ENCODE results near the gene FBLN5. TPM values are rescaled to one million over a fixed set of nuclear protein-coding genes. Genes with fewer than 3 reads are reported as not detected.

Gene FBLN5
- total RNA-seq, 1 experiment from 2014 or later = 1.0 TPM

DNA sequence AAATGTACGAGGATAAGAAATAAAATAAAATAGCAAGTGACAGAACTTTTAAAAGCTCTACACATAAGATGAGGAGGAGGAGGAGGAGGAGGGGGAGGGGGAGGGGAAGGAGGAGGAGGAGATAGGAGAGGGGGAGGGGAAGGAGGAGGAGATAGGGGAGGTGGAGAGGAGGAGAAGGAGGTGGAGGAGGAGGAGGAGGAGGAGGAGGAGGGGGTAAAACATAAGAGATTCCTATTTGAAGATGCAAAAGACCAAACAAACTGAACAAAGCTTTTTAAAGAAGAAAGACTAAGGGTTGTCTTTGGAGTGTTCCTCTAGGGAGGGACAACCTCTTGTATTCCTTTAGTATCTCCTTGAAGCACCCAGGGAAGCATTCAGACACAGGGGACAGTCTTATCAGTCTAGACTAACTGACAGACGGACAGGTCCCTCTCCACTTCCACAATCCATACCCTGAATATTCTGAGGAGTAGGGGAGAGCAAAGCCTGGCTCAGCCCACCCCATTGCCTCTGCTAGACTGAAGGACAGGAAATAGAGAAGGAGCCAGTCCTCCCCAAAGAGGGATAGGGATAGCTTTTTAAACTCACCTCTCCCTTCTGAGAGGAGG lies 93.1 kb downstream of the FBLN5 start:
- Histone ChIP-seq H2BK120ac (ENCODE audit: low read depth, low read length, poor library complexity, severe bottlenecking) (no peak overlapping the region), H3K4me2 (ENCODE audit: insufficient read depth, insufficient read length, low read length) (no peak overlapping the region), H3K23ac (ENCODE audit: insufficient read length, low read depth, low read length) (no peak overlapping the region), H3K56ac (ENCODE audit: insufficient read length, low read depth, low read length) (no peak overlapping the region), H3K27ac (ENCODE audit: insufficient read length, low read depth, low read length) (no peak overlapping the region), H4K8ac (replicated peaks; ENCODE audit: insufficient read length, low read depth, low read length) (no peak overlapping the region), H4K20me1 (ENCODE audit: control insufficient read depth, insufficient read depth, insufficient read length) (no peaks in the 10 kb centered on the region), H4K5ac (ENCODE audit: insufficient read length, low read depth, low read length) (no peak overlapping the region), H2BK20ac (ENCODE audit: low read depth, low read length, poor library complexity, severe bottlenecking) (no peak overlapping the region), H2AK5ac (ENCODE audit: insufficient read length, low read length) (no peak overlapping the region), H3K4ac (ENCODE audit: low read depth, low read length) (no peak overlapping the region), H2BK15ac (ENCODE audit: low read depth, low read length) (no peak overlapping the region), H3K9ac (ENCODE audit: extremely low read depth, insufficient read length, low read length) (no peak overlapping the region), H3T11ph (ENCODE audit: low read length) (no peak overlapping the region), H4K91ac (ENCODE audit: insufficient read length, low read depth, low read length) (no peak overlapping the region), H3K14ac (ENCODE audit: insufficient read depth, low read length) (no peak overlapping the region), H3K9me3 (ENCODE audit: control insufficient read depth, low read depth, low read length) (no peaks in the 10 kb centered on the region), H3K23me2 (ENCODE audit: insufficient read length, low read depth, low read length, poor library complexity, severe bottlenecking) (no peaks in the 10 kb centered on the region), H3K27me3 (ENCODE audit: insufficient read depth, low read length) (no peaks in the 10 kb centered on the region), H3K79me1 (ENCODE audit: insufficient read depth, low read depth, low read length, poor library complexity, severe bottlenecking) (no peaks in the 10 kb centered on the region), H3K79me2 (ENCODE audit: insufficient read depth, low read length) (no peaks in the 10 kb centered on the region), H2AFZ (ENCODE audit: low read length) (no peak overlapping the region), H3K18ac (ENCODE audit: insufficient read length, low read depth, low read length) (no peak overlapping the region), H2BK12ac (ENCODE audit: insufficient read length, low read depth, low read length) (no peak overlapping the region), H2BK5ac (ENCODE audit: insufficient read length, low read length) (no peak overlapping the region), H3K4me1 (ENCODE audit: insufficient read depth, low read length) (peaks cover 3% of the 10 kb centered on the region; the same call in 1 of the 2 replicates)
- DNase-seq = no peak
- peaks cover 4% of the 10 kb centered on the region for H3K27me3 Mint-ChIP-seq (ENCODE audit: low read depth)
- no peak overlapping the region; a peak in 1 of 7 replicates for H3K27ac Mint-ChIP-seq
- peaks cover 0 to 2% of the 10 kb centered on the region in 2 experiments; a peak in 1 of 5 replicates for H3K9me3 Mint-ChIP-seq
- H3K4me1 Mint-ChIP-seq = peaks cover 16 to 27% of the 10 kb centered on the region in 2 experiments
- TF ChIP-seq, protein P1, sequence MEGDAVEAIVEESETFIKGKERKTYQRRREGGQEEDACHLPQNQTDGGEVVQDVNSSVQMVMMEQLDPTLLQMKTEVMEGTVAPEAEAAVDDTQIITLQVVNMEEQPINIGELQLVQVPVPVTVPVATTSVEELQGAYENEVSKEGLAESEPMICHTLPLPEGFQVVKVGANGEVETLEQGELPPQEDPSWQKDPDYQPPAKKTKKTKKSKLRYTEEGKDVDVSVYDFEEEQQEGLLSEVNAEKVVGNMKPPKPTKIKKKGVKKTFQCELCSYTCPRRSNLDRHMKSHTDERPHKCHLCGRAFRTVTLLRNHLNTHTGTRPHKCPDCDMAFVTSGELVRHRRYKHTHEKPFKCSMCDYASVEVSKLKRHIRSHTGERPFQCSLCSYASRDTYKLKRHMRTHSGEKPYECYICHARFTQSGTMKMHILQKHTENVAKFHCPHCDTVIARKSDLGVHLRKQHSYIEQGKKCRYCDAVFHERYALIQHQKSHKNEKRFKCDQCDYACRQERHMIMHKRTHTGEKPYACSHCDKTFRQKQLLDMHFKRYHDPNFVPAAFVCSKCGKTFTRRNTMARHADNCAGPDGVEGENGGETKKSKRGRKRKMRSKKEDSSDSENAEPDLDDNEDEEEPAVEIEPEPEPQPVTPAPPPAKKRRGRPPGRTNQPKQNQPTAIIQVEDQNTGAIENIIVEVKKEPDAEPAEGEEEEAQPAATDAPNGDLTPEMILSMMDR (conservative IDR thresholded peaks at IDR 0.05) = no peak
- peak overlapping the region in 1 of 2 experiments; percentile 13; a peak in 1 of 5 replicates for H3K4me3 Mint-ChIP-seq
- WGBS (ENCODE audit: extremely low coverage, insufficient read length, low lambda C conversion rate) = no CpG with 5 or more reads among the region's 2 CpGs
- no peaks in the 10 kb centered on the region for H3K36me3 Mint-ChIP-seq (ENCODE audit: insufficient read depth in 1 of 3, low read depth in 3 of 3)

Measured in H9 (cell line).